ENCODE results near the gene PCAT7. TPM values are rescaled to one million over a fixed set of nuclear protein-coding genes. Genes with fewer than 3 reads are reported as not detected.
"Not testable (repeated sequence)": the region's sequence is repeated elsewhere in the genome, so short reads cannot be mapped to it uniquely, and the experiment has no call there.

PCAT7 gene
- total RNA-seq (2014; rRNA removed; shearing (Covaris generic)), result 3.3 and 5.5 TPM in 2 replicates
- 4.0 TPM in 2 replicates for polyA plus RNA-seq (2016; fragmentation: Nextera tagmentation; extraction: Ambion mirVana)
- long read RNA-seq, result 0 reads

DNA sequence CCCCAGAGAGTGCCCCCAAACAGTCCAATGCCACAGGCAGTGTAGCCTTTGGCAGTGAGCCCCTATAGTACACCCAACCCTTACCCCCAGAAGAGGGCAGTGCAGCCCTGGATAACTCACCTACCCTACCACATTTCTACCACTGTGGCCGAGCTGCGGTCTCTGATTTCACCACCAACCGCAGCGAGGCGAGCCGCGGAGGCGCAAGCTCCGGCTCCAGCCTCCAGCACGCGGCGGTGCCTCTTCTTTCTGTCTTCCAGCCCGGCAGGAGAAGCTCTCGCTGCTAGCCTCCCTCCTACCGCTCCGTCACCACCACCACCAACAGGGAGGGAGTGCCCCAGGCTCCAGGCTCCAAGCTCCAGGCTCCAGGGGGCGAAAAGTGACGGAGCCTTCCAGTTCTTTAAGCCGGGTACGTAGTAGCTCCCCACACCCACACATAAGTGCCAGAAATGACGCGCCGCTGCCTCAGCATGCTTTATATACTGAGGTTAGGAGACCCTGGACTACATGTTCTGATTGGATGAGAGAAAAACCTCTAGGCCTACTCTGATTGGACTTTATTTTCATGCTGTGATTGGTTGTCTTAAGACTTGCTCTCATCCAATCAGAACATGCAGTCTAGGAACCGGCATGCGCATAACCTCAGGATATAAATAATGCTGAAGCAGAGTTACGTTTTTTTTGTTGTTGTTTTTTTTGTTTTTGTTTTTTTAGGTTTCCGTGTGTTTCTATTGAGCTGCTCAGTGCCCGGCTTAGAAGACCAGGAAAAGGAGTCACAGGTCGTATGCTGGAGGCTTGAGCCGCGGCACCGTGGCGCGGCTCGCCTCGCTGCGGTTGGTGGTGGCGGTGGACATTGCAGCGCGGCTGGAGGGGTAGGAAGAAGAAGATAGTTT is at the start of gene PCAT7:
Gene PCAT7 (plus strand): TSS at position 645 of the 893 bp plus-strand sequence.
- peaks cover 25% of the 10 kb centered on the region for H3K36me3 Mint-ChIP-seq (ENCODE audit: low read depth)
- Histone ChIP-seq H3K4me2 (peak within 1 kb of the TSS; percentile 76), H3K4me3 (peak within 1 kb of the TSS; percentile 49), H3K79me2 (replicated peaks; ENCODE audit: insufficient read depth) (peaks cover 34% of the 10 kb centered on the region), H3K4me1 (ENCODE audit: insufficient read depth) (peaks cover 3% of the 10 kb centered on the region; the same call in 1 of the 2 replicates), H3K27ac (ENCODE audit: low read depth) (peak within 1 kb of the TSS; percentile 26; the same call in 1 of the 2 replicates), H3K9me2 (ENCODE audit: insufficient read depth) (no peaks in the 10 kb centered on the region), H3F3A (replicated peaks; ENCODE audit: low read depth) (no peaks in the 10 kb centered on the region), H3K36me3 (ENCODE audit: insufficient read depth) (no peaks in the 10 kb centered on the region), H4K20me1 (replicated peaks; ENCODE audit: insufficient read depth) (peaks cover 8% of the 10 kb centered on the region), H3K27me3 (ENCODE audit: insufficient read depth) (no peaks in the 10 kb centered on the region), H2AFZ (no peak within 1 kb of the TSS)
- H3K27me3 Mint-ChIP-seq (ENCODE audit: insufficient read depth, low read depth, poor library complexity), result peaks cover 6% of the 10 kb centered on the region
- peaks cover 13% of the 10 kb centered on the region for H3K9me3 Mint-ChIP-seq
- no peak within 1 kb of the TSS for H3K27ac Mint-ChIP-seq
- H3K4me3 Mint-ChIP-seq, result no peak within 1 kb of the TSS; the same call in 2 of the 3 replicates
- no peak for TF ChIP-seq ZNF331 (CRISPR knock-in tag; IDR thresholded peaks at IDR 0.05; ENCODE audit: low read depth)
- peak; percentile 39; the same call in 1 of the 2 replicates for TF ChIP-seq CREB1 (CRISPR knock-in tag; IDR thresholded peaks at IDR 0.05; ENCODE audit: low read depth)
- TF ChIP-seq, protein P1, sequence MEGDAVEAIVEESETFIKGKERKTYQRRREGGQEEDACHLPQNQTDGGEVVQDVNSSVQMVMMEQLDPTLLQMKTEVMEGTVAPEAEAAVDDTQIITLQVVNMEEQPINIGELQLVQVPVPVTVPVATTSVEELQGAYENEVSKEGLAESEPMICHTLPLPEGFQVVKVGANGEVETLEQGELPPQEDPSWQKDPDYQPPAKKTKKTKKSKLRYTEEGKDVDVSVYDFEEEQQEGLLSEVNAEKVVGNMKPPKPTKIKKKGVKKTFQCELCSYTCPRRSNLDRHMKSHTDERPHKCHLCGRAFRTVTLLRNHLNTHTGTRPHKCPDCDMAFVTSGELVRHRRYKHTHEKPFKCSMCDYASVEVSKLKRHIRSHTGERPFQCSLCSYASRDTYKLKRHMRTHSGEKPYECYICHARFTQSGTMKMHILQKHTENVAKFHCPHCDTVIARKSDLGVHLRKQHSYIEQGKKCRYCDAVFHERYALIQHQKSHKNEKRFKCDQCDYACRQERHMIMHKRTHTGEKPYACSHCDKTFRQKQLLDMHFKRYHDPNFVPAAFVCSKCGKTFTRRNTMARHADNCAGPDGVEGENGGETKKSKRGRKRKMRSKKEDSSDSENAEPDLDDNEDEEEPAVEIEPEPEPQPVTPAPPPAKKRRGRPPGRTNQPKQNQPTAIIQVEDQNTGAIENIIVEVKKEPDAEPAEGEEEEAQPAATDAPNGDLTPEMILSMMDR (conservative IDR thresholded peaks at IDR 0.05; ENCODE audit: low read depth in 2 of 2), result peak; percentile 69 to 91
- no peak for TF ChIP-seq STAT1 (IDR thresholded peaks at IDR 0.05; ENCODE audit: unreplicated experiment)
- TF ChIP-seq EZH2 (IDR thresholded peaks at IDR 0.05; ENCODE audit: low read depth, unreplicated experiment), result no peak
- TF ChIP-seq, protein P2, sequence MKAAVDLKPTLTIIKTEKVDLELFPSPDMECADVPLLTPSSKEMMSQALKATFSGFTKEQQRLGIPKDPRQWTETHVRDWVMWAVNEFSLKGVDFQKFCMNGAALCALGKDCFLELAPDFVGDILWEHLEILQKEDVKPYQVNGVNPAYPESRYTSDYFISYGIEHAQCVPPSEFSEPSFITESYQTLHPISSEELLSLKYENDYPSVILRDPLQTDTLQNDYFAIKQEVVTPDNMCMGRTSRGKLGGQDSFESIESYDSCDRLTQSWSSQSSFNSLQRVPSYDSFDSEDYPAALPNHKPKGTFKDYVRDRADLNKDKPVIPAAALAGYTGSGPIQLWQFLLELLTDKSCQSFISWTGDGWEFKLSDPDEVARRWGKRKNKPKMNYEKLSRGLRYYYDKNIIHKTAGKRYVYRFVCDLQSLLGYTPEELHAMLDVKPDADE (IDR thresholded peaks at IDR 0.05), result no peak
- TF ChIP-seq POLR2AphosphoS5 (IDR thresholded peaks at IDR 0.05; ENCODE audit: low read depth), result peak; percentile 81
- DNase-seq (ENCODE audit: low spot score), result peak; percentile 89
- ATAC-seq, result peak; percentile 98
- no peaks in the 10 kb centered on the region; the same call in 2 of the 3 replicates for H3K4me1 Mint-ChIP-seq

DNA sequence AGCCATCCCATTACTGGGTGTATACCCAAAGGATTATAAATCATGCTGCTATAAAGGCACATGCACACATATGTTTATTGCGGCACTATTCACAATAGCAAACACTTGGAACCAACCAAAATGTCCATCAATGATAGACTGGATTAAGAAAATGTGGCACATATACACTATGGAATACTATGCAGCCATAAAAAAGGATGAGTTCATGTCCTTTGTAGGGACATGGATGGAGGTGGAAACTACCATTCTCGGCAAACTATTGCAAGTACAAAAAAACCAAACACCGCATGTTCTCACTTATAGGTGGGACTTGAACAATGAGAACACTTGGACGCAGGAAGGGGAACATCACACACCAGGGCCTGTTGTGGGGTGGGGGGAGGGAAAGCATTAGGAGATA is 48.5 kb upstream of the PCAT7 start:
- ATAC-seq; DNase-seq (ENCODE audit: low spot score); H3K27me3 ChIP-seq (ENCODE audit: insufficient read depth); H3K4me3 ChIP-seq; H3K4me1 ChIP-seq (ENCODE audit: insufficient read depth); H3K4me2 ChIP-seq; H3K4me1 Mint-ChIP-seq; H3K27ac Mint-ChIP-seq; H3K27me3 Mint-ChIP-seq (ENCODE audit: insufficient read depth, low read depth, poor library complexity); H3K9me2 ChIP-seq (ENCODE audit: insufficient read depth); H3K9me3 Mint-ChIP-seq; H3F3A ChIP-seq (replicated peaks; ENCODE audit: low read depth); H3K36me3 Mint-ChIP-seq (ENCODE audit: low read depth); H4K20me1 ChIP-seq (replicated peaks; ENCODE audit: insufficient read depth); H3K4me3 Mint-ChIP-seq; H3K79me2 ChIP-seq (replicated peaks; ENCODE audit: insufficient read depth); H2AFZ ChIP-seq; H3K27ac ChIP-seq (ENCODE audit: low read depth); H3K36me3 ChIP-seq (ENCODE audit: insufficient read depth): not testable (repeated sequence)

Data from GM23338 (cell line).